HCT116 (cell line): ENCODE measurements around the gene OPRL1. TPM values are rescaled to one million over a fixed set of nuclear protein-coding genes. Genes with fewer than 3 reads are reported as not detected.

Experiments used
- ATAC-seq: fragments of 200-7000 bp; cut with Tn5 transposase; 2 replicates; pipeline ENCODE4 v1.9.1; 2020; ENCODE audit warnings: mild to moderate bottlenecking, moderate library complexity
- Bru-seq: library from RNA; stranded (reverse); fragments of 400-500 nt; gene quantifications from one replicate; lab custom pipeline; 2021; lab: Mats Ljungman, UMichigan
- BruChase-seq, 2 experiments: library from RNA; stranded (reverse); fragments of 400-500 nt; gene quantifications; one replicate each; lab custom pipeline; 2021; lab: Mats Ljungman, UMichigan
- BruUV-seq: library from RNA; stranded (reverse); fragments of 400-500 nt; replicated peaks from 2 replicates; lab custom pipeline; 2021; lab: Mats Ljungman, UMichigan
- CTCF ChIA-PET: fragments of 300-600 bp; sonication (Branson Sonifier 250); formaldehyde crosslinking; loops from one replicate; lab custom pipeline; 2021; ENCODE audit warnings: antibody characterized with exemption; lab: Charles Lee
- POLR2A ChIA-PET: fragments of 300-600, 350-600 bp; sonication (Branson Sonifier 250); formaldehyde crosslinking; loops from one replicate; lab custom pipeline; 2021; ENCODE audit warnings: antibody characterized with exemption; lab: Charles Lee
- RAD21 ChIA-PET, 2 experiments: fragments of 300-600 bp; sonication (Branson Sonifier 250); formaldehyde crosslinking; loops; one replicate each; lab custom pipeline; 2023; ENCODE audit warnings: low total read pairs in 2 of 2; ENCODE audit not compliant: uncharacterized antibody in 2 of 2, unreplicated experiment in 2 of 2, low non-redundant PET in 1 of 2; lab: Charles Lee
- DNase-seq: peaks from one replicate; pipeline ENCODE4 v3.0.0-alpha.2; 2010; ENCODE audit warnings: low read depth, low spot score
- H2AFZ ChIP-seq: fragments of 200-600 bp; shearing (Covaris generic), sonication (generic); 2 replicates; pipeline ENCODE4 v1.6.1; 2017; ENCODE audit warnings: low read depth, mixed run types, mixed read lengths, antibody characterized with exemption, low read length; ENCODE audit not compliant: poor library complexity, severe bottlenecking
- H3K27ac ChIP-seq: 2 replicates; pipeline ENCODE4 v1.5.1; 2012; ENCODE audit warnings: low read depth, low read length
- H3K27me3 ChIP-seq: fragments of 200-600 bp; sonication (generic); 2 replicates; pipeline ENCODE4 v1.6.1; 2016; ENCODE audit warnings: mixed run types, low read length, mixed read lengths; ENCODE audit not compliant: insufficient read depth
- H3K36me3 ChIP-seq, 2 experiments: fragments of 200-500 bp in 1 of 2; fragments of 200-600 bp in 1 of 2; sonication (Bioruptor generic) in 1 of 2; sonication (generic) in 1 of 2; 2 replicates each; pipeline versions ENCODE4 v1.5.1 to v1.6.1; 2014 to 2016; ENCODE audit warnings: low read length in 2 of 2, inconsistent platforms in 1 of 2, mixed read lengths in 1 of 2, mixed run types in 1 of 2; ENCODE audit not compliant: insufficient read depth in 2 of 2, control insufficient read depth in 1 of 2
- H3K4me1 ChIP-seq, 2 experiments: fragments of 200-600 bp in 1 of 2; sonication (generic) in 1 of 2; 2 replicates each; pipeline versions ENCODE4 v1.5.1 to v1.6.1; 2012 to 2017; ENCODE audit warnings: low read length in 2 of 2, inconsistent platforms in 1 of 2, mild to moderate bottlenecking in 1 of 2, mixed read lengths in 1 of 2, mixed run types in 1 of 2, moderate library complexity in 1 of 2; ENCODE audit not compliant: insufficient read depth in 2 of 2, control insufficient read depth in 1 of 2
- H3K4me2 ChIP-seq: fragments of 200-600 bp; sonication (generic); 2 replicates; pipeline ENCODE4 v1.6.1; 2017; ENCODE audit warnings: mixed run types, low read length, mixed read lengths
- H3K4me3 ChIP-seq, 2 experiments: fragments of 200-600 bp in 1 of 2; sonication (generic) in 1 of 2; replicated peaks in 1 of 2; 2 replicates each; pipeline ENCODE4 v1.5.1; 2011 to 2016; ENCODE audit warnings: low read length in 2 of 2, control low read depth in 1 of 2, low read depth in 1 of 2, mild to moderate bottlenecking in 1 of 2, mixed read lengths in 1 of 2, mixed run types in 1 of 2
- H3K79me2 ChIP-seq: fragments of 200-600 bp; sonication (generic); 2 replicates; pipeline ENCODE4 v1.6.1; 2017; ENCODE audit warnings: mild to moderate bottlenecking, mixed run types, low read length, moderate library complexity, mixed read lengths; ENCODE audit not compliant: insufficient read depth
- H3K9ac ChIP-seq: fragments of 200-600 bp; sonication (generic); 2 replicates; pipeline ENCODE4 v1.6.1; 2016; ENCODE audit warnings: low read length, mixed read lengths
- H3K9me2 ChIP-seq: fragments of 200-600 bp; sonication (generic), shearing (Covaris generic); 2 replicates; pipeline ENCODE4 v1.6.1; 2017; ENCODE audit warnings: mixed run types, mild to moderate bottlenecking, moderate library complexity; ENCODE audit not compliant: insufficient read depth
- H3K9me3 ChIP-seq, 2 experiments: fragments of 200-500 bp in 1 of 2; fragments of 200-600 bp in 1 of 2; sonication (Bioruptor generic) in 1 of 2; sonication (generic) in 1 of 2; 2 replicates each; pipeline ENCODE4 v1.6.1; 2014 to 2017; ENCODE audit warnings: low read length in 2 of 2, mixed read lengths in 2 of 2, inconsistent platforms in 1 of 2, low read depth in 1 of 2, mild to moderate bottlenecking in 1 of 2, mixed run types in 1 of 2, moderate library complexity in 1 of 2; ENCODE audit not compliant: control insufficient read depth in 1 of 2, insufficient read depth in 1 of 2
- H4K20me1 ChIP-seq: fragments of 200-600 bp; sonication (generic), shearing (Covaris generic); 2 replicates; pipeline ENCODE4 v1.6.1; 2017; ENCODE audit warnings: mixed run types, mild to moderate bottlenecking, moderate library complexity; ENCODE audit not compliant: insufficient read depth
- EGR1 ChIP-seq: IDR thresholded peaks from 2 replicates; pipeline ENCODE4 v1.6.1; 2012; ENCODE audit warnings: low read depth
- FOSL1 ChIP-seq: IDR thresholded peaks from 2 replicates; pipeline ENCODE4 v1.6.1; 2012; ENCODE audit warnings: low read depth
- POLR2AphosphoS5 ChIP-seq: IDR thresholded peaks from 2 replicates; pipeline ENCODE4 v1.6.1; 2011; ENCODE audit warnings: mild to moderate bottlenecking, low read depth, low read length, moderate library complexity
- RAD21 ChIP-seq: IDR thresholded peaks from 2 replicates; pipeline ENCODE4 v1.6.1; 2012; ENCODE audit warnings: low read depth, mild to moderate bottlenecking
- SRF ChIP-seq: IDR thresholded peaks from 2 replicates; pipeline ENCODE4 v1.6.1; 2012; ENCODE audit warnings: low read depth
- YY1 ChIP-seq: IDR thresholded peaks from 2 replicates; pipeline ENCODE4 v1.6.1; 2011; ENCODE audit warnings: low read length, low read depth, moderate library complexity, mild to moderate bottlenecking; ENCODE audit not compliant: insufficient replicate concordance; ENCODE audit errors: extremely low read depth
- ZFX ChIP-seq: fragments of 450-650 bp; IDR thresholded peaks from 2 replicates; pipeline ENCODE4 v1.6.1; 2017
- intact Hi-C: fragments of 100-400 bp; cut with micrococcal nuclease; formaldehyde crosslinking; loops from 2 replicates; pipeline ENCODE4 v1.10.0; 2022
- long read RNA-seq: library from polyadenylated mRNA; unstranded; transcript quantifications from one replicate; pipeline ENCODE4 v2.0.0, GENCODE V29; 2021; ENCODE audit not compliant: unreplicated experiment
- polyA plus RNA-seq: library from polyadenylated mRNA; unstranded; fragments of >200 nt; gene quantifications from 2 replicates; pipeline ENCODE4 v1.2.1, GENCODE V29; 2012; ENCODE audit warnings: missing spikeins
- total RNA-seq: library from RNA; stranded (reverse); gene quantifications from one replicate; pipeline ENCODE4 v1.2.1, GENCODE V29; 2021; ENCODE audit not compliant: unreplicated experiment
- TF ChIP-seq, protein P1 (sequence below): IDR thresholded peaks from 2 replicates; pipeline ENCODE4 v1.6.1; 2012
- TF ChIP-seq, protein P2 (sequence below), 3 experiments: fragments of 200-600 bp in 1 of 3; sonication (generic) in 1 of 3; IDR thresholded peaks in 2 of 3; conservative IDR thresholded peaks in 1 of 3; 2 replicates each; pipeline ENCODE4 v1.5.1; 2012 to 2017; ENCODE audit warnings: low read depth in 2 of 3, low read length in 2 of 3, antibody characterized with exemption in 1 of 3, borderline replicate concordance in 1 of 3, control low read depth in 1 of 3, mild to moderate bottlenecking in 1 of 3, mixed read lengths in 1 of 3, mixed run types in 1 of 3, moderate library complexity in 1 of 3; ENCODE audit not compliant: insufficient read depth in 1 of 3
- TF ChIP-seq, protein P3 (sequence below): IDR thresholded peaks from 2 replicates; pipeline ENCODE4 v1.6.1; 2012; ENCODE audit warnings: low read depth

OPRL1 gene
- 1.6 TPM for total RNA-seq
- 1.6 and 1.7 TPM in 2 replicates for polyA plus RNA-seq
- percentile 18 among the genes with signal in this experiment for Bru-seq, nascent RNA
- percentile 24 among the genes with signal in this experiment for BruChase-seq, experiment 1, labeled RNA remaining after a 6-hour chase
- BruChase-seq, experiment 2, labeled RNA remaining after a 2-hour chase, result percentile 26 among the genes with signal in this experiment
- long read RNA-seq, partial matches to known transcripts, result 1 of 5 reads
- long read RNA-seq, other reads (novel, unspliced or antisense), result 3 of 5 reads

DNA sequence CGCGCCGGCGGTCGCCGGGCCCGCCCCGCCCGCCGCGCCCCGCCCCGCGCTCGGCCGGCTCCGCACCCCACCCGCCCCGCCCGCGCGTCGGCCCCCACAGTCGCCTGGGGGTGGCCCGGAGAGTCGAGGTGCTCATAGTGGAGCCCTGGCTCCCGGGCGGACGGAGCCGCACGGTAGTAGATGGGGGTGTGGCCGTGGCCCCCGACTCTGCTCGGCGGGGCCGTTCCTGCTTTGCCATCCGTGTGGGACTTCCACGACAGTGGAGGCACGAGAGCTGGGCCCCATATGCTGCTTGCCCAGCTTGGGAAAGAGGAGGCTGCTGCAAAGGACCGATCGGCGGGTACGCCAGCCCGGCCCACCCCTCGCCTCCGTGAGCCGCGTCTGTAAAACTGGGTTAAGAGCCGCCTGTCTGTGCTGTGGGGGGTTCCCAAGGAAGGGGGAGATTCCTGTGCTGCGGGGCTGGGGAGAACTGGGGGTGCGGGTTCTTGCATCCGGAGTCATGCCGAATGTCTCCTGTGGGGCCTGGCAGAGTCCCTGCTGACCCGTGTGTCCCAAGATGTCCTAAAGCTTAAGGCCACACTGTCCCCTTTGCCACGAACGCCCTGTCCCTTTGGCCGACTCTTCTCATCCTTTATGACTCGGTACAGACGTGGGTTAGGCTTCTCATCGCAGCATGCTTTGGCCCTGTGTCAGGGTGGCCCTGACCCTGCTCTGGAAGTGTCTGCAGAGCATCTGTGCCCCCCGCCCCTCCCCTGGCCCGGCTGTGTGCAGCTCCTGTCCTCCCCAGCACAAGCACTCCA, at the start of gene OPRL1:
Gene OPRL1 (plus strand): TSS at position 70 of the 800 bp plus-strand sequence. CDS start 12,639 bp downstream, outside the sequence.
- no peaks in the 10 kb centered on the region for H3K27me3 ChIP-seq
- TF ChIP-seq POLR2AphosphoS5 (no peak), EGR1 (no peak)
- H3K79me2 ChIP-seq, result peaks cover 9% of the 10 kb centered on the region; the same call in 1 of the 2 replicates
- H3K4me2 ChIP-seq, result peak within 1 kb of the TSS; percentile 99
- BruUV-seq, result no TSS peak
- ATAC-seq, result no peak
- peaks cover 14 to 21% of the 10 kb centered on the region in 2 experiments for H3K4me1 ChIP-seq
- peak within 1 kb of the TSS; percentile 67 for H3K27ac ChIP-seq
- RAD21 ChIA-PET, result no interaction called here
- CTCF ChIA-PET, result interaction anchor here (1.1 to 1.5 kb wide), 2 partner anchors 12 to 22 kb away, joined by 3 read pairs; no protein-coding TSS in a partner anchor
- no peak for DNase-seq
- no peaks in the 10 kb centered on the region for H3K9me3 ChIP-seq
- intact Hi-C loops, result no loop called here
- POLR2A ChIA-PET, result no interaction called here
- H3K9ac ChIP-seq, result peak within 1 kb of the TSS; percentile 87
- H4K20me1 ChIP-seq, result no peaks in the 10 kb centered on the region
- H3K36me3 ChIP-seq, result no peaks in the 10 kb centered on the region
- peak within 1 kb of the TSS; percentile 79 to 96 for H3K4me3 ChIP-seq
- H3K9me2 ChIP-seq, result no peaks in the 10 kb centered on the region
- no peak within 1 kb of the TSS for H2AFZ ChIP-seq

DNA sequence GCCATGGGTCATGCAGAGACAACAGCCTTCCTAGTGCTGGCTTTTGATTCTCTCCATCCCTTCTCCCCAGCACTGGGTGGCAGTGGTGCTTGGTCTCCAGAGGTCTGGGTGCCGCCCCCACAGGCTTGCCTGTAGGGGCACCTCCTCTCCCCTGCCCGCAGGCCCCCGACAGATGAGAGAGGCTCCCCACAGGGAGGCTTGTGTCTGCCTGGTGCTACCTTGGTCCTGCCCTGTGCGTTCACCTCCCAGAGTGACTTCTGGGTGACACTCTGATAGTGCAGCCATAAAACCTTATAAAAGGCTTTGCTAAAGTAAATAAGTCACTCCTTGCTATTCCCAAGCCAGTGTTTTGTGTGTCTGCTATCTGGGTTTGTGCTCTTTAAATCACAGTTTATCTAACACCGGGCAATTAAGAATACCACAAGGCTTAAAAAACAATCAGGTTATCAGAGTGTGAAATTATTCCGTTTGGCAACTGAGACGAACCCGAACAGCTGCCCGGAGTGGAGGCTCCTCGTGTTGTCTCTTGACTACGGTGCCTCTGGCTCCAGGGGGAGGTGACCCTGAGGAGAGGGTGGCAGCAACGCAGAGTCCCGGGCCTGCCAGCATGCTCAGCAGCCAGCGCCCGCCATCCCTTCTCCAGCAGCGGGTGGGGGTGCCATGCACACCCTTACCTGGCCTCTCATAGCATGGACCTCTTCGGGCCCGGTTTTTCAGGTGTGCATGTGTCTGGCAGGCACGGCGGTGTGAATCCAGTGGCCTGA, 49.3 kb upstream of the OPRL1 start:
- ChIA-PET CTCF (no interaction called here), POLR2A (no interaction called here), RAD21 (no interaction called here)
- ATAC-seq (no peak), DNase-seq (no peak)
- Histone ChIP-seq H3K9me3 (no peaks in the 10 kb centered on the region), H4K20me1 (no peaks in the 10 kb centered on the region), H3K4me2 (no peak overlapping the region), H3K79me2 (no peaks in the 10 kb centered on the region), H3K4me3 (no peak overlapping the region), H2AFZ (no peak overlapping the region), H3K27ac (no peak overlapping the region), H3K9me2 (no peaks in the 10 kb centered on the region), H3K4me1 (no peaks in the 10 kb centered on the region), H3K27me3 (no peaks in the 10 kb centered on the region), H3K9ac (no peak overlapping the region), H3K36me3 (peaks cover 9 to 13% of the 10 kb centered on the region in 2 experiments; a peak in 3 of 4 replicates)
- intact Hi-C loops, result no loop called here
- no TSS peak for BruUV-seq
- TF ChIP-seq ZFX, result no peak
- no peak for TF ChIP-seq FOSL1
- TF ChIP-seq RAD21, result no peak
- no peak for TF ChIP-seq SRF
- TF ChIP-seq, protein P1, sequence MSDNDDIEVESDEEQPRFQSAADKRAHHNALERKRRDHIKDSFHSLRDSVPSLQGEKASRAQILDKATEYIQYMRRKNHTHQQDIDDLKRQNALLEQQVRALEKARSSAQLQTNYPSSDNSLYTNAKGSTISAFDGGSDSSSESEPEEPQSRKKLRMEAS, result no peak
- TF ChIP-seq, protein P2, sequence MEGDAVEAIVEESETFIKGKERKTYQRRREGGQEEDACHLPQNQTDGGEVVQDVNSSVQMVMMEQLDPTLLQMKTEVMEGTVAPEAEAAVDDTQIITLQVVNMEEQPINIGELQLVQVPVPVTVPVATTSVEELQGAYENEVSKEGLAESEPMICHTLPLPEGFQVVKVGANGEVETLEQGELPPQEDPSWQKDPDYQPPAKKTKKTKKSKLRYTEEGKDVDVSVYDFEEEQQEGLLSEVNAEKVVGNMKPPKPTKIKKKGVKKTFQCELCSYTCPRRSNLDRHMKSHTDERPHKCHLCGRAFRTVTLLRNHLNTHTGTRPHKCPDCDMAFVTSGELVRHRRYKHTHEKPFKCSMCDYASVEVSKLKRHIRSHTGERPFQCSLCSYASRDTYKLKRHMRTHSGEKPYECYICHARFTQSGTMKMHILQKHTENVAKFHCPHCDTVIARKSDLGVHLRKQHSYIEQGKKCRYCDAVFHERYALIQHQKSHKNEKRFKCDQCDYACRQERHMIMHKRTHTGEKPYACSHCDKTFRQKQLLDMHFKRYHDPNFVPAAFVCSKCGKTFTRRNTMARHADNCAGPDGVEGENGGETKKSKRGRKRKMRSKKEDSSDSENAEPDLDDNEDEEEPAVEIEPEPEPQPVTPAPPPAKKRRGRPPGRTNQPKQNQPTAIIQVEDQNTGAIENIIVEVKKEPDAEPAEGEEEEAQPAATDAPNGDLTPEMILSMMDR (IDR thresholded peaks at IDR 0.05 in 2 of 3, conservative IDR thresholded peaks at IDR 0.05 in 1 of 3; ENCODE audit: borderline replicate concordance in 1 of 3, insufficient read depth in 1 of 3, low read depth in 2 of 3, low read length in 2 of 3), result no peak
- no peak for TF ChIP-seq YY1
- TF ChIP-seq, protein P3, sequence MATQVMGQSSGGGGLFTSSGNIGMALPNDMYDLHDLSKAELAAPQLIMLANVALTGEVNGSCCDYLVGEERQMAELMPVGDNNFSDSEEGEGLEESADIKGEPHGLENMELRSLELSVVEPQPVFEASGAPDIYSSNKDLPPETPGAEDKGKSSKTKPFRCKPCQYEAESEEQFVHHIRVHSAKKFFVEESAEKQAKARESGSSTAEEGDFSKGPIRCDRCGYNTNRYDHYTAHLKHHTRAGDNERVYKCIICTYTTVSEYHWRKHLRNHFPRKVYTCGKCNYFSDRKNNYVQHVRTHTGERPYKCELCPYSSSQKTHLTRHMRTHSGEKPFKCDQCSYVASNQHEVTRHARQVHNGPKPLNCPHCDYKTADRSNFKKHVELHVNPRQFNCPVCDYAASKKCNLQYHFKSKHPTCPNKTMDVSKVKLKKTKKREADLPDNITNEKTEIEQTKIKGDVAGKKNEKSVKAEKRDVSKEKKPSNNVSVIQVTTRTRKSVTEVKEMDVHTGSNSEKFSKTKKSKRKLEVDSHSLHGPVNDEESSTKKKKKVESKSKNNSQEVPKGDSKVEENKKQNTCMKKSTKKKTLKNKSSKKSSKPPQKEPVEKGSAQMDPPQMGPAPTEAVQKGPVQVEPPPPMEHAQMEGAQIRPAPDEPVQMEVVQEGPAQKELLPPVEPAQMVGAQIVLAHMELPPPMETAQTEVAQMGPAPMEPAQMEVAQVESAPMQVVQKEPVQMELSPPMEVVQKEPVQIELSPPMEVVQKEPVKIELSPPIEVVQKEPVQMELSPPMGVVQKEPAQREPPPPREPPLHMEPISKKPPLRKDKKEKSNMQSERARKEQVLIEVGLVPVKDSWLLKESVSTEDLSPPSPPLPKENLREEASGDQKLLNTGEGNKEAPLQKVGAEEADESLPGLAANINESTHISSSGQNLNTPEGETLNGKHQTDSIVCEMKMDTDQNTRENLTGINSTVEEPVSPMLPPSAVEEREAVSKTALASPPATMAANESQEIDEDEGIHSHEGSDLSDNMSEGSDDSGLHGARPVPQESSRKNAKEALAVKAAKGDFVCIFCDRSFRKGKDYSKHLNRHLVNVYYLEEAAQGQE, result no peak
